ENCODE data around the gene GPRIN3.

GRCh38 chr4:89290727-89291516 is 16.7 kb downstream of the GPRIN3 start:
- TF ChIP-seq EP300 (IDR thresholded peaks at IDR 0.05; ENCODE audit: borderline replicate concordance in 1 of 2, control insufficient read depth in 1 of 2, low read depth in 2 of 2, low read length in 2 of 2) (no peak), DPF2 (IDR thresholded peaks at IDR 0.05) (no peak), POLR2AphosphoS5 (IDR thresholded peaks at IDR 0.05; ENCODE audit: low read length) (no peak), CEBPB (IDR thresholded peaks at IDR 0.05; ENCODE audit: borderline replicate concordance in 1 of 2, low read depth in 2 of 2, low read length in 2 of 2) (no peak), FOXM1 (IDR thresholded peaks at IDR 0.05; ENCODE audit: low read depth, low read length) (no peak), POLR2A (IDR thresholded peaks at IDR 0.05; ENCODE audit: low read depth, low read length) (no peak)
- TF ChIP-seq, protein P1, sequence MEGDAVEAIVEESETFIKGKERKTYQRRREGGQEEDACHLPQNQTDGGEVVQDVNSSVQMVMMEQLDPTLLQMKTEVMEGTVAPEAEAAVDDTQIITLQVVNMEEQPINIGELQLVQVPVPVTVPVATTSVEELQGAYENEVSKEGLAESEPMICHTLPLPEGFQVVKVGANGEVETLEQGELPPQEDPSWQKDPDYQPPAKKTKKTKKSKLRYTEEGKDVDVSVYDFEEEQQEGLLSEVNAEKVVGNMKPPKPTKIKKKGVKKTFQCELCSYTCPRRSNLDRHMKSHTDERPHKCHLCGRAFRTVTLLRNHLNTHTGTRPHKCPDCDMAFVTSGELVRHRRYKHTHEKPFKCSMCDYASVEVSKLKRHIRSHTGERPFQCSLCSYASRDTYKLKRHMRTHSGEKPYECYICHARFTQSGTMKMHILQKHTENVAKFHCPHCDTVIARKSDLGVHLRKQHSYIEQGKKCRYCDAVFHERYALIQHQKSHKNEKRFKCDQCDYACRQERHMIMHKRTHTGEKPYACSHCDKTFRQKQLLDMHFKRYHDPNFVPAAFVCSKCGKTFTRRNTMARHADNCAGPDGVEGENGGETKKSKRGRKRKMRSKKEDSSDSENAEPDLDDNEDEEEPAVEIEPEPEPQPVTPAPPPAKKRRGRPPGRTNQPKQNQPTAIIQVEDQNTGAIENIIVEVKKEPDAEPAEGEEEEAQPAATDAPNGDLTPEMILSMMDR (IDR thresholded peaks at IDR 0.05 in 2 of 3, conservative IDR thresholded peaks at IDR 0.05 in 1 of 3; ENCODE audit: control insufficient read depth in 2 of 3, extremely low read depth in 1 of 3, insufficient read depth in 1 of 3, low read depth in 3 of 3, low read length in 3 of 3), result no peak
